ENCODE results near the gene NTF3.

NTF3 gene

GRCh38 chr12:5433081-5433844 lies 1.4 kb downstream of the NTF3 start:
- peak; percentile 31 for DNase-seq

- DNase-seq, result no peak
Observed at GRCh38 chr12:5433845-5434646, 2.1 kb downstream of the NTF3 start.

DNA sequence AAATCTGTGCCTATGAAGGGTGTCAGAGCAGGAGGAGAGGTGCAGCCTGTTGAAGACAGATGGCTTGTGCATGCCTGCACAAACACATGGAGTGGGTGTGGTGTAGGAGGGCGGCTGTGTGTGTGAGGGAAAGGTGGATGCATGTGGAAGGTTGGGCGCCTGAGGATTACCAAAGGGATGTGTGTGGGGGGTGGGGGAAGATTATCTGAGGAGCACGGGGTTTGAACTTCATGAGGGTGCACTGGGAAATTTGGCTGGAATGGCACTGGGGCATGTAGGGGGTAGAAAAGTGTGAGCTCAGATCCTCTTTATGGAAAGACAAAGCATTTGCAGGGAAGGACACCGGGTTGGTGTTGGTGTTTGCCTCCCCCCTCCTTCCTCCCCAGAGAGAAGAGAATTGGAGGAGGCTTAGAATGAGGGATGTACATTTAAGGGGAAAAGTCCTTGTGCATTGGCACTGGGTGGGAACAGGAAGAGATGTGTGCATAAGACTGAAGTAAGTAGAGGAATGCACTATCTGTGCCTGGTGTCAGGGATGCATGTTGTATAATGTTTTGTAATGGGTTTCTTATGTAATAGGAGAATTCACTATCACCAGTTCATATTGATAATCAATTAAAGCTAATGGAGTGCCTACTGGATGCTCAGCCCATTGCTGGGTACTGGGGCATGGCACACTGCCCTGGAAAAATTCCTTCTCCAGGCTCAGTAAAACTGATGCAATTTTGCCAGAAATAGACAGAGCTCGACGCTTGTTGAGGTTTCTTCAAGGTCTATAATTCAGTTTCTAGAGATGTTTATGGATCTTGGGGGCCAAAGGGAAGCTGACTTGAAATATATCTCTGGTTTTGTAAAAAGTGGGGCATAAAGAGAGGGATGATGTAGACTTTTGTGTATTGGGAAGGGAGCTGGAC lies 3.0 kb downstream of the NTF3 start:
- DNase-seq, result no peak

DNA sequence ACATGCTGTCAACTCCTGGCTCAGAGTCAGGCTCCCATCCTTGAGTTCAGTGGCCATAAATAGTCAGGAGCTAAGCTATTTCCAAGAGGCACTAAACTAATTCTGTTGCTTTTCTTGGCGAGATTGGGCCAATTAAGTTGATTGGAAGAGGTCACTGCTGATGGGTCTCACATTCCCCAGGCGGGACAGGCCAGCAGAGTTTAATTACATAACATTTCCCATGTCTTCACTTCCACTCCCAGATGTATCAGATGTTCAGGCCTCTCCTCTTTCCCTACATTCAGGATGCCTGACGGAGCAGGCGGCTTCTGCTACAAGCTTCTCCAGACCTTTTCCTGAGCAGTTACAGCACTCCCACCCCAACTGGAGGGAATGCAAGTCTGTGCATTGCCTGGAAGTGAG lies 5.3 kb downstream of the NTF3 start:
- no peak for DNase-seq

DNA sequence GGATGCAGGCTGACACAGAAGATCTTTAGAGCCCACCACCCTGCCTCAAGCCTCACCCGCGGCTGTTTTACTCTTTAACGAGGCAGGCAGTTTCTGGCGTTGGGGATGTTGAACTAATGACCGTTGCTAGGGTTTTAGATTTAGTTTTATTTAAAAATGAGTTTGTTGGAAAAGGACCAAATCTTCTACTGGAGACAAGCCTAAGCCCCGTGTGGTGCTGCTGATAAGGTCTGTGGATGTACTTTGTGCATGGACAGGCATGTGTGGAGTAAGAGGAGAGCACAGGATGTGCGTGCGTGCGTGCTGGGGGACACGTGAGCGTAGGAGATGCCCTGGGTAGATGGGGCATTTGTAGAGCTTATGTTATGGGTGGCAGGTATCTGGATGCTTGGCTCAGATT lies 5.7 kb downstream of the NTF3 start:
- no peak for DNase-seq

DNA sequence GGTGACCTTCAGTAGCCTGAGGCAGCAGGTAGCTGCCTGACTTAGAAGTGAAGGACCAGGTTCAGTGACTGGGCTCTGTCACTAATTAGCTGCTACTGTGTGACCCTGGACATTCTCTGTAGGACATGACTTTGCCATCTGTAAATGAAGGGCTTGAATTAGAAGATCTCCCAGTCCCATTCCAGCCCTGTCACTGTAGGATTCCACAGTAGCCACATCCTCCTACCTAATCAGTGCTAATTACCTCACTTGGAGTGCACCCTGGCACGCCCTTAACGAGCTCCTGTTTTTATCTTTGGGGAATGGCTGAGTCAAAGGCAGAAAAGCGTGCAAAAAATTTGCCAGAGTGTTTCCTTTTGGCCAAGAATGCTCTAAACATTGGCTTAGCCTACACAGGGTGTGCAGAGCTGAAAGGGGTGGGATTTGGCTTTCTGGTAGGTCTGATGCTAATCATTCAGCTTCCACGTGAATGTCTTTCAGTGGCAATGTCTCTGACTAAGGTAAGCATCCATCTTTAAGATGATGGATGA lies 6.8 kb downstream of the NTF3 start:
- DNase-seq, result peak; percentile 21

DNA sequence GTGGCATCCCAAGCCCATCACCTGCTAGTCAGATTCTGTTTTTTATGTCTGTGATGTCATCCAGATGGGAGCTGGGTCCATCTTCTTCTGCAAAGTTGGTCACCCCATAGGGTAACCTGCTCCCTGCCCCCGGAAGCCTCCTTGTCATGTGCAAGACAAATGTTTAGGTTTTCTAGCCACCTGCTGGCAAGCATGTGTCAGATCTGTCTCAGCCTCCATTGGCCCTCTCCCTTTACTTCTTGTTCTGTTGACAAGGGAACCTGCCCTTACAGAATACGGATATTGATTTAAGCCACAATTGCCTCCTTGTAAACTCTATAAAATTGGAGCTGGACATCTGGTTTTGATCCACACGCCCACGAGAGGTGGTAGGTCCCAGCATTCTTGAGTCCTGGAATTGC lies 7.5 kb downstream of the NTF3 start:
- peak; percentile 33 for DNase-seq

DNA sequence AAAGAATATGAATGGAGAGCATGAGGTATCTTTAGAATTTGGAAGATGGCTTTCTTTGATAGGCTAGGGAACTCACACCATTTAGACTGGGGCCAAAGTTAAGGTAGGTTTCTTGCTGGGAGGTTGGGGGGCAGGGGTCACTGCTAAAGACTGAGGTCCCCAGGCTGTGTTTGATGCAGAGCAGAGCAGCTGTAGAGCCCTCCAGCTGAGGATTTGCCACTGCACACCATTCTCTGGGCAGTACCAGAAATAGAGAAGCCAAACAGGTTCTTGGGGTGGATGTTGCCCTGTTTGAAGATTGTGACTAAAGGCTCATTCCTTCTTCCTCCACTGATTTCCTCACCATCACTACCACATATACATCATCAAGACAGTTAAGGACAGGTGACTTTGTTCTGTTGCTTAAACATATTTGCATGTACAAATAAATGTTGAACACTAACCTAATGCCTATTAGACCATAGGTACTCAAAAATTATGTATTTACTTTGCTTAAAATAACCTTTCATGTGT lies 7.9 kb downstream of the NTF3 start:
- no peak for DNase-seq

DNA sequence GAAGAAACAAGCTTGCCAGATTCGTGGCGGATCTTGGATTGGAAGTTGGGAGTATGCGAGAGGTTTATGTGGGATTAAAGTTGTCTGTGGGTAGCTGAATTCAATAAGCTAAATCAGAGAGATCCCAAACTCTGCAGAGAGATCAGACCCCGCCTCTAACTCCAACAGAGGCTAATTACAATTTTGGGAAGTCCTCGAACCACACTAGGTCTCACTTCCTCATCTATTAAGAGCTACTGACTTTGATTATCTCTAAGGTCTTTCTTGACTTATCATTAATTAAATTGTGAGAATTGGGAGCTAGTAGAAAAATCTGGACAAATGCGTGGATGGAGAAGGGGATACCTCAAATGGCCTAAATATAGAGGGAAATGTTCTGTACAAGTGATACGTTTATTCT lies 9.1 kb downstream of the NTF3 start:
- DNase-seq, result no peak

GRCh38 chr12:5441497-5442236 lies 9.8 kb downstream of the NTF3 start:
- DNase-seq, result peak; percentile 89

DNA sequence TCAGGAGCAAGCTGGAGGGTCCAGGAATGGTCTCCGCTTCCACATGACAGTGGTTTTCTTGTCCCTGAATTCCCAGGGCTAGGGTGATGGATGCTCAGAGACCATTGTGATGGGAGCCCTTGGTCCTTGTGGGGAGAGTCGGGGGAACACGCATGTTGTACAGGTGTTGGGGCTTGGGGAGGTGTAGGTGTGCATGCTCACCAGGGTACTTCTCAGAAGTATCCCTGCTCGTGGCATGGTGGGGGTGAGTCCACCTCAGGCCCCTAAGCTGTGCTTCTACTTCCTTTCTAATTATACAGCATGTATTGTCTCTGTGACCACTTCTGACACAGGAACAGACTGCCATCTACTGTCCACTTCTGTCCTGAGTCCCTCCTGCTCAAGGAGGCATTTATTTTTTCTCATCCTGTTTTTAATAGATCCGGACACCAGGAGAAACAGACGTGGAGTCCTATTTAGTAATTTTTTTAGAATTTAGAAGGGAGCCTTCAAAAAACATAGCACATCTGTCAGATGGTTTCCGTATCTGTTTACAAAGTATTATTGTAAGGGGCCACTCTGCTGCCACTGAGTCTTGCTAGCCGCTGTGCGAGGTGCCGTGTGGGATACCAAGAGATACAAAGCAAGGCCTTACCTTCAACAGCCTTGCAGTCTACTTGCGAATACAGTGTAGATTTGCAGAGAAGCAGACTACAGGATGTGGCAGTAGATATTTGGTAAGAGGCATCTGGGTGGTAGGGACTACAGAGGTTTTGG lies 10.5 kb downstream of the NTF3 start:
- peak; percentile 68 for DNase-seq

DNA sequence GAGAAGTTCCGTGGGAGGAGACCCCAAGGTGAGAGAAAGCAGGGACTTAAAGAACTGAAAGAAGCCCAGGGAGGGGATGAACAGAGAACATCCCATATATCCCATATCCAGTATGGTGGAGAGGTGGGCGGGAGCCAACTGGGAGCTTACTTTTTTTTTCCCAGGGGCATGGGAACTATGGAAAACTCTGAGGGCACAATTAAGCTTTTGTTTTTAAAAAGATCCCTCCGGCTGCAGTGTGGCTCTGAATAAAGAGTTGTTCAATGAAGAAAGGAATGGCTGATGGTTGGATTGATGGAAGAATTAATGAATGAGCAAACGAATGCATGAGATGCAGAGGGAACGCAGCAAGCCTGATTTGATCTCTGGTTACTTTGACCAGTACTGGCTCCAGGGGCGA lies 12.6 kb downstream of the NTF3 start:
- DNase-seq, result no peak

DNA sequence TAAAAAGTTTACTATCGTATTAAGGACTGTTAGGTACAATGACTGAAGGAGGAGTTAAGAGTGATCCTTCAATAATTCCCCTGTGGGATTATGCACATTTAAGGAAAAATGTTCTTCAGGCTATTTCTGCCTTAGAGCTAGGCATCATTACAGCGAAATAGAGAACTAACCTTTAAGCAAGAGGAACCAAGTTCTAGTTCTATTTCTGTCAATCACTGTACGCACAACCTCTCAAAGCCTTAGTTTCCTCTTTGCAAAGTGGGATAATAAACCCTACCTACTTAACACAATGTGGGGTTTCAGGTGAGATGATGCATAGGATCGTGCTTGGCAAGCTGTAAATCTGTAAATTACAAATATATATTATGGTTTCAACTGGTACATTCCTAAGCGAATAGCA lies 15.4 kb downstream of the NTF3 start:
- DNase-seq, result no peak

DNA sequence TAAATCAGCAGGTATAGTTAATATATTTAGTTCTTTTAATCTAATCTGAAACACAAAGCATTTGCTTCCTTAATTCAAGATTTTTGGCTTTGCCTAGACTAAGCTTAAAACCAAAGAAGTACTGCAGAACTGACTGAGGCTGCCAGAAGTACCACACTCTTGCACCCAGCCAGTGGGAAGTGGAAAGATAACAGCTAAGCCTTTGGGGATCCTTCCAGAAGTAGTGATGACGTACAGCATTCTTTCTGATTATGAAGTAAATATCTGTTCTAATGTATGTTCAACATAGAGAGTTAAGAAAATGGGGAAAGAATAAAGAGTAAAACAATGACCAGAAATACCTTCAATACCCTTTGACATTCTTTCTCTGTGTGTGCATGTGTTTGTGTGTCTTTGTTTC lies 19.3 kb downstream of the NTF3 start:
- DNase-seq, result no peak

DNA sequence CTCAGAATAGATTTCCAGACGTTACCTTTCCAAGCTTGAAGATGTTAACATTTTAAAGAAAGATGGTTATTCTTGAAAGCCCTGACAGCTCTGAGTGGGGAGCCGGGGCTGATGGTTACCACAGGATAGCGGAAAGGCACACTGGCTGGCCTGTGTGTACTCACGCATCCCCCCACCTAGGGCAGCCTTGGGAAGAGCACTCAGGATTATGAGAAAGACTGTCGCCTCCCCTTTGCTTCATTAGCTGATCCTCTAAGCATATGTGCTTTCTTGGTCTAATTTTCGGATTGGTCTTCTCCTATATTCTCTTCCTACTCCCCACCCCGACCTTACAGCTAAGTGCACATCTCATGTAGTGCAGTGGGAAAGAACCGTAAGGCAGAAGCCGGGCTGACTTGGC lies 20.7 kb downstream of the NTF3 start:
- no peak for DNase-seq

- DNase-seq, result no peak
Observed at GRCh38 chr12:5453466-5453865, 21.6 kb downstream of the NTF3 start.

DNA sequence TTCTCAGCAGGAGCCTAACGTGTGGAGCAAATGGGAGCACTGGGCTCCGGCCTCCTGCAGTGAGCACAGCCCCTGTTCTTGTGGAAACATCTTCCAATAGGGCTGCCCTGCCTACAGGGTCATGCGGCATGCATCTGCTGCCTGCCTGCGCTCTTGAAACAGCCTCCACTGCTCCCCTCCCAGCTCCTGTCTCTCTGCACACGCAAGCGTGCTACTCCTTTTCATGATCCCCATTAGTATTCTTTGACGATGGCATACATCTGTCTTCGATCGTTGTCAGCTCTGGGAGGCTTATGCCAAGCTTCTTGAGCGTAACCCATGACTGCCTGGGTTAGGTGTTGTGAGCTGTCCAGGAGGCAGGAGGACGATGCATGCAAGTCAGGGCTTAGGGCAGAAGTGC lies 23.1 kb downstream of the NTF3 start:
- DNase-seq, result no peak

DNA sequence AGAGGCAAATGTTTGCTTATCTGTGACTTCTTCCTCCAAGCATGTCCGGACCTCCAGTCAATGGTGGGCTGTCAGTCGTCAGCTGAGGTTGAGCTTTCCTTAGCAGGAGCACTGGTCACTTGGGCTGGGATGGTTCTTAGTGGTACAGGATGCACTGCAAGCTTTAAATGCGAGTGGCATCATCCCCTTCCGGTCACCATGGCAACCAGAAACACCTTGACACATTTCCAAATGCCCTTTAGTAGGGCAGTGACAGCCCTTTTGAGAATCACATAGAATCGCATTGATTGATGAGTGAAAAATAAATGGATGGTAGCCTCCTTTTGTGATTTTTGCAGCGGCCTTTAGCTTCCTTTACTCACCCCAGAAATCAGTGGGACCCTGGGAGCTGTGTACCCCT lies 24.1 kb downstream of the NTF3 start:
- no peak for DNase-seq

- DNase-seq, result peak; percentile 91
Observed at GRCh38 chr12:5456906-5457305, 25.0 kb downstream of the NTF3 start.

DNA sequence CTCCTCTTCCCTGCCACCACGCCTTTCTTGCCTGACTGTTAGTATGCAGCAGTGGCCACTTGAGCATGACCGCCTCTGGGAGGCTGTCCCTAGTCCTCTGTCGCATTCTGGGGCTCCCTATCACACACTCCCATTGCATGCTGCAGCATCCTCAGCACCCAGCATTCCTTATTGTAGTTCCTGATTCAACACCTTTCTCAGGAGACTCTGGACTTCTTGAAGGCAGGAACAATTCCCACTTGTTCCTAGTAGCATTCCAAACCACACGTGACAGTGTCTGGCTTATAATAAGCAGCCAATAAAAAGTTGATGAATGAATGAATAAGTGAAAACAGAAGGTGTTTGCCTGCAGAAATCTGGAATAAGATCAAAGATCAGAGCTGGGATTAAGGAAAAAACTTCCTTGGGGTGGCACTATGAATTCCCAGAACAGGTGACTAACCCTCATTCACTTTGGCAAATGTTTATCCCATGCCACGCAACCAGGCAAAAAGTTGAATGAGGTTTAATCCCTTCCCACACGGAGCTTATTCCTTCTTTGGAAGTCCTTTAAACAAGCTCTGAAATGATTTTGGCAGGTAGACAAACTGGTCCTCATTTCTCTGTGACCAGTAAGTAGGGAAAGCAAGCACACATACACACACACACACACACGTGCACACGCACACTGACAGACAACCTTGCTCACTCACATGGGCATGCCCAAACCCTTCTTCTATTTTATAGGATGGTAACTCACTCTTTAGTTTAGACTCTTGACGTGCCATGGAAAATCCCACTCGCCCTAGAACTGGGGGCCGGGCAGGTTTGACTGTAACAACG lies 26.5 kb downstream of the NTF3 start:
- no peak for DNase-seq

All from EL (cell line).